HG03159 (cell line): ENCODE results near the gene TOM1L2.
"Not testable (repeated sequence)": the region's sequence is repeated elsewhere in the genome, so short reads cannot be mapped to it uniquely, and the experiment has no call there.

ENCODE experiments used
- ATAC-seq: cut with Tn5 transposase; IDR thresholded peaks from one replicate; pipeline ENCODE4 v1.9.1; 2021; ENCODE audit warnings: mild to moderate bottlenecking, moderate library complexity; ENCODE audit not compliant: unreplicated experiment

The TOM1L2 gene

DNA sequence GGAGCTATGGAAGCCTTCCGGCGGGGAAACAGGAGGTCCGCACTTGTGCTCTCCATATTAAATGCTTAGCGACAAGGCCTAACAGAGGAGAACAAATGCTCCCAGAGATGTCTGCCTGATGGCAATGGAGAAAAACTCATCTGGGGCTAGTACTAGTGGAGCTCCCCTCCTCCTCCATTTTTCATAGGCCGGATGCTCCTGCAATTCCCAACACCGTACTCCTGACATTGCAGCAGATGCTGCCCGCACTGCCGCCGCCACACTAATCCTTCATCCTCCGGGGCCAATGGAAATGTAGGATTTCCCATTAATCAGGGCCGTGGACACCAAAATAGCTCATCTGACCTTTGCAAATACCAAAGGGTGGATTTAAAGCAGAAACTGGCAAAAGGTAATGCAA, 27.5 kb downstream of the TOM1L2 start:
- no peak for ATAC-seq

GRCh38 chr17:17944242-17944641, 28.0 kb downstream of the TOM1L2 start:
- ATAC-seq = no peak

- ATAC-seq = no peak
Observed at GRCh38 chr17:17943281-17943984, 28.8 kb downstream of the TOM1L2 start.

DNA sequence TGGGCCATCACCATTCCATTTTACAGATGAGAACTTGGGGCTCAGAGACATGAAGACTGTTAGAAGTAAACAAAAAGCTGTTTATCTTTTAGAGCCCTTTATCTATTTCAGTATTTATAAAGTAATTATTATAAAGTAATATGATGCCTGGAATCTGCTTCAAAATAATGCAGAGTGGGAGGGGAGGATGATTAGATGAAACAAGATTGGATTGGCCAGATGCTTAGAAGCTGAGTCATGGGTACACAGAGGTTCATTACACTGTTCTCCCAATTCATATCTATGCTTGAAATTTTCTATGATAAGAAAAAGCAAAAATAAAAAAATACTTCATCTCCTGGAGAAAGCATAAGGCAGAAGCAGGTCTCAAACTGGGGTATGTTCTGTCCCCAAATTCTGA, 29.4 kb downstream of the TOM1L2 start:
- no peak for ATAC-seq

GRCh38 chr17:17941015-17941414, 31.2 kb downstream of the TOM1L2 start:
- no peak for ATAC-seq

GRCh38 chr17:17940441-17940911, 31.7 kb downstream of the TOM1L2 start:
- no peak for ATAC-seq

GRCh38 chr17:17939941-17940340, 32.3 kb downstream of the TOM1L2 start:
- not testable (repeated sequence) for ATAC-seq

- no peak for ATAC-seq
Observed at GRCh38 chr17:17938388-17939107, 33.7 kb downstream of the TOM1L2 start.

GRCh38 chr17:17937958-17938357, 34.2 kb downstream of the TOM1L2 start:
- no peak for ATAC-seq

GRCh38 chr17:17937201-17937853, 34.9 kb downstream of the TOM1L2 start:
- ATAC-seq = no peak

- ATAC-seq = no peak
Observed at GRCh38 chr17:17935321-17936271, 36.6 kb downstream of the TOM1L2 start.

DNA sequence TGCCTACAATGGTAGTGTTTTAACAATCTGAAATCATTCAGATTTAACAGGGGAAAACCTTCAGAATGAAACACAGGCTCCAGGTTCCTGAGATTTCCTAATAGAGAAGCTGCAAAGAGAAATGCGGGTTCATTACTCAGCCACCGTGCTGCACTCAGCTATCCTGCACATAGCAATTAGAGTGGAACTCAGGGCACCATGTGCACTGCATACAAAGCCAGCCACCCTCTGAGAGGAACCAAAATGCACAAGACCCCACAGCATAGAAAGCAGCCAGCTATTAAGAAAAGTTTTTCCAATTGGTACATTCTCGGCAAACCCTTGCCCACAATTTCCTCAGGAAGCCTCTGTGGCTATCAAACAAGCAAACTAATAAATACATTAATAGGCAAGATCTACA, 37.4 kb downstream of the TOM1L2 start:
- no peak for ATAC-seq

- ATAC-seq = no peak
Observed at GRCh38 chr17:17934214-17934613, 38.0 kb downstream of the TOM1L2 start.

DNA sequence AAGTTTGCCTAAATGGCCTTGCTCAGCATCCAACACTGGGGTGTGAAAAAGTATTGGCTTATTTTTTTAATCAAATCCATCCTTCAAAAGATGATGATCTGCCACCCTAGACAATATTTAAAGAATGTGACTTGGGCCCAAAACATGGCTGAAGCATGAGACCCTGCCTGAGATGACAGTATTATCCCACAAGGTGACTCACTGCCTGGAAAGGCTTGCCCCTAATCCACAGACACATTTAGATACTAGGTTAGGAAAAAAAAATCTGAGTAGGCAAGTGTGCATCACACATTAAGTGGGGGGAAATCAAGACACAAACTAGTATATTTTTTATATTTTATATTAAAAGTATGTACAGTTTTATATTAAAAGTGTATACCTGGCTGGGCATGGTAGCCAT, 38.4 kb downstream of the TOM1L2 start:
- no peak for ATAC-seq

GRCh38 chr17:17931159-17931558, 41.0 kb downstream of the TOM1L2 start:
- no peak for ATAC-seq

GRCh38 chr17:17930674-17931073, 41.5 kb downstream of the TOM1L2 start:
- no peak for ATAC-seq

DNA sequence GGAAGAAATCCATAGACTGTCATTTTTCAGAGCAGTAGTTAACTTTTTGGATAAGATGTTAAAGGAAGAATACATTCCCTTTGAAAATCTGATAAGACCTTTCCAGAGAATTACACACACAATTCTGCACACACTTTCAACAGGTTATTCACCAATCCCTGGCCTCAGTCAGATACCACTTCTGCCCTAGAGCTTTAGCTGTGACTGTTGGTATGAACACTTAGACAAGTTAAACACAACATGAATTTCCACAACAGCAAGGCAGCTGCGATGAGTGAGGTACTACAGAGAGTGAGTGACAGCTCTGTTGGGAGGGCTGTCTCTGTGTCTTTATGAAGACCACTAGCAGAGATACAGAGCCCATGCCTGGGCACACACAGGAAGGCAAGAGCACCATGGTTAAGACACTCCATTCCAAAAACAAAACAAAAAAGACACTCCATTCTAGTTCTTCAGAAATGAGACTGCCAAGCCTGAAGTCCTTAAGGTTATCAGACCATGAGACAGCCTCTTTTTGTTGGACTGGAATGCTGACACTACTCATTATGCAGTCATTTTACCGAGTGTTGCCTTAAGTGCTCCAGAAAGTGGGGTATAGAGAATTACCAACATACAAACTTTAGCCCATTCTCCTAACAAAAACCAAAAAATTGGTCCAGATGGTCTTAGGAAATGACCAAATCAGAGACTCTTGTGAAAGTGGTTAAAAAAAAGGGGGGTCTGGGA, 42.4 kb downstream of the TOM1L2 start:
- ATAC-seq = no peak

DNA sequence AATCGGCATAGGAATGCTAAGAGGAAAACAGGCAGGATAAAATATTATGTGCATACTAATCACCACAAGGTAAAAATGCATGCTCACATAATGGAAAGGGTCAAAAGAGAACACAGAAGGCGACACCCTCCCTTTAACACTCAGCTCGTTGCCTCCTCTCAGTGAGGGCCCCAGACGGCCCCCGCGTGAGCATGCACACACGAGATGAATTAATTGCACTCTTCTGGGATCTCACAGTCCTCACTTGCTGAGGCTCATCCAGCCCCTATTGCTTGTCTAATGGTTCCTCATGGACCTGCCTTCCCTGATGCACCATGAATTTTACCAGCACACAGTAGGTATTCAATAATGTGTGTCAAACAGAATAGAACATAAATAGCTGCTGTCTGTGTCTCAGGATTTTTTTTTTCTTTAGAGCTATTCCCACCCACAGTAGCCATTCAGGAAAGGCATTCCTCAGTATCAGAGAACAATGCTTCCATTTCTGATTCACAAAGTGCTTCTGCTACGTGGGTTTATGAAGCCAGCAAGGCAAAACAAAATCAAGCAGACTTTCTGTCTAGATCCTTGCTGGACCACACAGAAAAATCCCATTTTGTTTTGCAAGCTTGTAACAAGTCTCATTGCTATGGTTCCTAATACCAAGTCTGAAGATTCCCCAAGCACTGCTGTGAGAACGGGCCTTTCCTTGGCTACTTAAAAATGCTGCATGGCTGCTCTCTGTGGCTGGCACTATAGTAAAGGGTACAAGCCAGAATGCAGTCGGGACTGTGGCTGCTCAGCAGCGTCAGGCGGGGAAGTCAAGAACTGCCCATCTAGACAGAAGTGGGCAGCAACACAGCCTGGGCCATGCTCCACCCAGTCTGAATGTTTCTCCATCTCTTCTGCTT, 43.6 kb downstream of the TOM1L2 start:
- ATAC-seq = no peak

GRCh38 chr17:17926840-17927449, 45.3 kb downstream of the TOM1L2 start:
- ATAC-seq = no peak
